ENCODE measurements around the gene CFAP410. TPM values are rescaled to one million over a fixed set of nuclear protein-coding genes. Genes with fewer than 3 reads are reported as not detected.
A peak's percentile ranks its signal among the peaks of the same experiment; 100 is the strongest.

CFAP410 gene
- total and polyA plus RNA-seq, 2 of the 13 experiments (the other 11 are each of a cell fraction or from before 2014, with no cell fraction given) = 8.0 to 20.1 TPM

GRCh38 chr21:44304011-44304616, 35.1 kb downstream of the CFAP410 start (continued):
- TF ChIP-seq ZSCAN21 (CRISPR knock-in tag; IDR thresholded peaks at IDR 0.05; ENCODE audit: borderline replicate concordance) = no peak
- 0 out of 2 replicates have a peak, but pooled peaks have one; percentile 20 for TF ChIP-seq ZNF607 (CRISPR knock-in tag; IDR thresholded peaks at IDR 0.05; ENCODE audit: borderline replicate concordance)
- TF ChIP-seq ZBTB38 (CRISPR knock-in tag; IDR thresholded peaks at IDR 0.05) = 0 out of 2 replicates have a peak, but pooled peaks have one; percentile 9
- no peak for TF ChIP-seq SMAD1 (CRISPR knock-in tag; IDR thresholded peaks at IDR 0.05; ENCODE audit: borderline replicate concordance, low read depth)
- TF ChIP-seq ZNF674 (CRISPR knock-in tag; IDR thresholded peaks at IDR 0.05; ENCODE audit: low read depth) = no peak
- no peak for TF ChIP-seq ATF3 (CRISPR knock-in tag; IDR thresholded peaks at IDR 0.05)
- no peak for TF ChIP-seq ZNF121 (CRISPR knock-in tag; IDR thresholded peaks at IDR 0.05)
- no peak for TF ChIP-seq ZNF841 (CRISPR knock-in tag; IDR thresholded peaks at IDR 0.05; ENCODE audit: borderline replicate concordance)
- TF ChIP-seq ARNT (IDR thresholded peaks at IDR 0.05) = no peak
- no peak for TF ChIP-seq SUZ12 (IDR thresholded peaks at IDR 0.05; ENCODE audit: low read depth, low read length)
- no peak for TF ChIP-seq ZNF766 (CRISPR knock-in tag; IDR thresholded peaks at IDR 0.05; ENCODE audit: borderline replicate concordance)
- no peak for TF ChIP-seq BCLAF1 (IDR thresholded peaks at IDR 0.05)
- no peak for TF ChIP-seq ATM (IDR thresholded peaks at IDR 0.05; ENCODE audit: borderline replicate concordance)
- TF ChIP-seq, protein P1, sequence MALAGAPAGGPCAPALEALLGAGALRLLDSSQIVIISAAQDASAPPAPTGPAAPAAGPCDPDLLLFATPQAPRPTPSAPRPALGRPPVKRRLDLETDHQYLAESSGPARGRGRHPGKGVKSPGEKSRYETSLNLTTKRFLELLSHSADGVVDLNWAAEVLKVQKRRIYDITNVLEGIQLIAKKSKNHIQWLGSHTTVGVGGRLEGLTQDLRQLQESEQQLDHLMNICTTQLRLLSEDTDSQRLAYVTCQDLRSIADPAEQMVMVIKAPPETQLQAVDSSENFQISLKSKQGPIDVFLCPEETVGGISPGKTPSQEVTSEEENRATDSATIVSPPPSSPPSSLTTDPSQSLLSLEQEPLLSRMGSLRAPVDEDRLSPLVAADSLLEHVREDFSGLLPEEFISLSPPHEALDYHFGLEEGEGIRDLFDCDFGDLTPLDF (CRISPR knock-in tag; IDR thresholded peaks at IDR 0.05) = no peak
- no peak for TF ChIP-seq ZNF580 (CRISPR knock-in tag; IDR thresholded peaks at IDR 0.05; ENCODE audit: borderline replicate concordance, low read depth)
- no peak for TF ChIP-seq GLI4 (CRISPR knock-in tag; IDR thresholded peaks at IDR 0.05; ENCODE audit: borderline replicate concordance)
- no peak for TF ChIP-seq NFKBIZ (CRISPR knock-in tag; IDR thresholded peaks at IDR 0.05)
- TF ChIP-seq RBFOX2 (IDR thresholded peaks at IDR 0.05; ENCODE audit: low read depth, low read length) = peak; percentile 51
- TF ChIP-seq FOXK1 (CRISPR knock-in tag; IDR thresholded peaks at IDR 0.05; ENCODE audit: borderline replicate concordance, low read depth) = no peak
- TF ChIP-seq CREB1 (IDR thresholded peaks at IDR 0.05) = no peak
- no peak for TF ChIP-seq CREB1 (CRISPR knock-in tag; IDR thresholded peaks at IDR 0.05)
- TF ChIP-seq SP2 (CRISPR knock-in tag; IDR thresholded peaks at IDR 0.05) = no peak
- no peak for TF ChIP-seq ZNF432 (CRISPR knock-in tag; IDR thresholded peaks at IDR 0.05; ENCODE audit: borderline replicate concordance)
- TF ChIP-seq HMGA1 (CRISPR knock-in tag; conservative IDR thresholded peaks at IDR 0.05) = no peak
- TF ChIP-seq ZNF501 (CRISPR knock-in tag; IDR thresholded peaks at IDR 0.05) = no peak
- TF ChIP-seq SOX5 (CRISPR knock-in tag; IDR thresholded peaks at IDR 0.05; ENCODE audit: borderline replicate concordance) = no peak
- no peak for TF ChIP-seq GATAD1 (CRISPR knock-in tag; IDR thresholded peaks at IDR 0.05)
- no peak for TF ChIP-seq ZNF451 (CRISPR knock-in tag; IDR thresholded peaks at IDR 0.05)
- peak; percentile 34 for TF ChIP-seq AGO2 (optimal IDR thresholded peaks at IDR 0.05; ENCODE audit: low read depth, low read length)
